Measurements from ENCODE around the gene P2RX1.

DNA sequence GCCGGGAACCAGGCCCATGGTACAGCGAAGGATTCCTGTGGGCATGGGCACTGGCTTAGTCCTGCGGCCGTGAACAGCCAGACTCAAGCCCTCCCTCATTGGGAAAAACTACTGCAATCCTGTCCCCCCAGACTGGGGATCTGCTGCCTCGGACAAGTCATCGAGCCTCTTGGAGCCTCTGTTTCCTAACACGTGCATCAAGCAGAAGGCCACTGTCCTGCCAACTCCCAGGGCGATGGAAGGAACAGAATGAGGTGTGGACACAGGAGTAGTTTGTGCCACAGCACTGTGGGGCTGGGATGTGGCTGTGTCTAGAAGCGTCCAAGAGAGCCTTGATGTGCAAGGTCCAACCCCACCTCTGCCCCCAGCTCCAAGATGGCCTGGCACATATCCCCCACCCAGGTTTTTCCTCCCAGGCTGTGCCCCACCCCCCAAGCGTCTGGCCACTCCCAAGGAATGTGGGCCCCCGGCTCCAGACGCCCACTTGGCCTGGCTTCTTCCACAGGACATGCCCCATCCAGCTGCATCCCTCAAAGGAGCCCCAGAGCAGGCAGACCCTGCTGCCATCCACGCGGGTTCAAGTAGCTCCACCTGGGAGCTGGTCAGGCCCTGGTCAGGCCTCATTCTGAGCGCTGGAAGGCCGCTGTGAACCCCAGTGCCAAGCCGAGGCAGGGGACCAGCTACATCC lies 26.8 kb downstream of the P2RX1 start:
- TF ChIP-seq, protein P1, sequence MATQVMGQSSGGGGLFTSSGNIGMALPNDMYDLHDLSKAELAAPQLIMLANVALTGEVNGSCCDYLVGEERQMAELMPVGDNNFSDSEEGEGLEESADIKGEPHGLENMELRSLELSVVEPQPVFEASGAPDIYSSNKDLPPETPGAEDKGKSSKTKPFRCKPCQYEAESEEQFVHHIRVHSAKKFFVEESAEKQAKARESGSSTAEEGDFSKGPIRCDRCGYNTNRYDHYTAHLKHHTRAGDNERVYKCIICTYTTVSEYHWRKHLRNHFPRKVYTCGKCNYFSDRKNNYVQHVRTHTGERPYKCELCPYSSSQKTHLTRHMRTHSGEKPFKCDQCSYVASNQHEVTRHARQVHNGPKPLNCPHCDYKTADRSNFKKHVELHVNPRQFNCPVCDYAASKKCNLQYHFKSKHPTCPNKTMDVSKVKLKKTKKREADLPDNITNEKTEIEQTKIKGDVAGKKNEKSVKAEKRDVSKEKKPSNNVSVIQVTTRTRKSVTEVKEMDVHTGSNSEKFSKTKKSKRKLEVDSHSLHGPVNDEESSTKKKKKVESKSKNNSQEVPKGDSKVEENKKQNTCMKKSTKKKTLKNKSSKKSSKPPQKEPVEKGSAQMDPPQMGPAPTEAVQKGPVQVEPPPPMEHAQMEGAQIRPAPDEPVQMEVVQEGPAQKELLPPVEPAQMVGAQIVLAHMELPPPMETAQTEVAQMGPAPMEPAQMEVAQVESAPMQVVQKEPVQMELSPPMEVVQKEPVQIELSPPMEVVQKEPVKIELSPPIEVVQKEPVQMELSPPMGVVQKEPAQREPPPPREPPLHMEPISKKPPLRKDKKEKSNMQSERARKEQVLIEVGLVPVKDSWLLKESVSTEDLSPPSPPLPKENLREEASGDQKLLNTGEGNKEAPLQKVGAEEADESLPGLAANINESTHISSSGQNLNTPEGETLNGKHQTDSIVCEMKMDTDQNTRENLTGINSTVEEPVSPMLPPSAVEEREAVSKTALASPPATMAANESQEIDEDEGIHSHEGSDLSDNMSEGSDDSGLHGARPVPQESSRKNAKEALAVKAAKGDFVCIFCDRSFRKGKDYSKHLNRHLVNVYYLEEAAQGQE (IDR thresholded peaks at IDR 0.05; ENCODE audit: unreplicated experiment), result no peak
- TF ChIP-seq EZH2 (IDR thresholded peaks at IDR 0.05; ENCODE audit: low read depth, unreplicated experiment), result no peak
- TF ChIP-seq, protein P2, sequence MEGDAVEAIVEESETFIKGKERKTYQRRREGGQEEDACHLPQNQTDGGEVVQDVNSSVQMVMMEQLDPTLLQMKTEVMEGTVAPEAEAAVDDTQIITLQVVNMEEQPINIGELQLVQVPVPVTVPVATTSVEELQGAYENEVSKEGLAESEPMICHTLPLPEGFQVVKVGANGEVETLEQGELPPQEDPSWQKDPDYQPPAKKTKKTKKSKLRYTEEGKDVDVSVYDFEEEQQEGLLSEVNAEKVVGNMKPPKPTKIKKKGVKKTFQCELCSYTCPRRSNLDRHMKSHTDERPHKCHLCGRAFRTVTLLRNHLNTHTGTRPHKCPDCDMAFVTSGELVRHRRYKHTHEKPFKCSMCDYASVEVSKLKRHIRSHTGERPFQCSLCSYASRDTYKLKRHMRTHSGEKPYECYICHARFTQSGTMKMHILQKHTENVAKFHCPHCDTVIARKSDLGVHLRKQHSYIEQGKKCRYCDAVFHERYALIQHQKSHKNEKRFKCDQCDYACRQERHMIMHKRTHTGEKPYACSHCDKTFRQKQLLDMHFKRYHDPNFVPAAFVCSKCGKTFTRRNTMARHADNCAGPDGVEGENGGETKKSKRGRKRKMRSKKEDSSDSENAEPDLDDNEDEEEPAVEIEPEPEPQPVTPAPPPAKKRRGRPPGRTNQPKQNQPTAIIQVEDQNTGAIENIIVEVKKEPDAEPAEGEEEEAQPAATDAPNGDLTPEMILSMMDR (conservative IDR thresholded peaks at IDR 0.05; ENCODE audit: low read depth in 2 of 2), result no peak
- TF ChIP-seq POLR2AphosphoS5 (IDR thresholded peaks at IDR 0.05; ENCODE audit: low read depth), result no peak
- no peak for TF ChIP-seq JUNB (IDR thresholded peaks at IDR 0.05; ENCODE audit: unreplicated experiment)
- no peak for TF ChIP-seq STAT1 (IDR thresholded peaks at IDR 0.05; ENCODE audit: unreplicated experiment)
- TF ChIP-seq CREB1 (CRISPR knock-in tag; IDR thresholded peaks at IDR 0.05; ENCODE audit: low read depth), result no peak
